ENCODE results near the gene PLEKHA3. TPM values are rescaled to one million over a fixed set of nuclear protein-coding genes. Genes with fewer than 3 reads are reported as not detected.

PLEKHA3 gene
- total and polyA plus RNA-seq, 2 of the 4 experiments (the other 2 are of a cell fraction), result 3.9 to 5.5 TPM

- Histone ChIP-seq H4K20me1 (ENCODE audit: insufficient read depth, low read length) (no peaks in the 10 kb centered on the region), H3K9ac (ENCODE audit: low read depth, low read length) (no peak overlapping the region), H2AK5ac (ENCODE audit: low read depth, low read length) (no peak overlapping the region), H2BK5ac (ENCODE audit: low read depth, low read length, poor library complexity, severe bottlenecking) (no peak overlapping the region), H4K8ac (ENCODE audit: low read depth in 2 of 2, low read length in 2 of 2) (no peak overlapping the region), H3K27me3 (ENCODE audit: control insufficient read depth, insufficient read depth, low read length) (no peaks in the 10 kb centered on the region), H3K9me3 (ENCODE audit: control insufficient read depth, insufficient read depth, low read length) (no peaks in the 10 kb centered on the region), H2BK120ac (ENCODE audit: low read depth, low read length) (no peak overlapping the region), H4K91ac (ENCODE audit: insufficient read depth, low read depth, low read length) (no peak overlapping the region), H2AFZ (replicated peaks; ENCODE audit: low read length, poor library complexity) (no peak overlapping the region), H3K79me1 (ENCODE audit: low read depth in 1 of 2, low read length in 2 of 2) (peaks cover 2 to 4% of the 10 kb centered on the region in 2 experiments; a peak in 2 of 4 replicates), H3K56ac (ENCODE audit: extremely low read depth, insufficient read depth, low read length) (no peak overlapping the region), H3K4me3 (ENCODE audit: insufficient read depth, low read depth, low read length) (no peak overlapping the region), H2BK20ac (ENCODE audit: low read depth, low read length) (no peak overlapping the region), H4K5ac (ENCODE audit: low read depth, low read length) (no peak overlapping the region), H2BK15ac (ENCODE audit: low read depth, low read length) (no peak overlapping the region), H3K14ac (replicated peaks; ENCODE audit: low read depth, low read length) (no peak overlapping the region), H3K36me3 (ENCODE audit: control insufficient read depth, insufficient read depth, low read length) (peaks cover 8% of the 10 kb centered on the region; the same call in 1 of the 2 replicates), H2AK9ac (replicated peaks; ENCODE audit: low read depth, low read length, poor library complexity) (no peak overlapping the region), H3K4ac (ENCODE audit: low read depth, low read length) (no peak overlapping the region), H3K9me1 (ENCODE audit: insufficient read depth, low read length) (no peaks in the 10 kb centered on the region), H3K4me2 (ENCODE audit: low read depth, low read length) (no peak overlapping the region), H3K18ac (ENCODE audit: low read depth, low read length) (no peak overlapping the region), H3K27ac (ENCODE audit: insufficient read depth, low read length) (no peak overlapping the region), H3K23ac (ENCODE audit: low read depth, low read length) (no peak overlapping the region), H3K4me1 (ENCODE audit: control insufficient read depth, insufficient read depth, low read length) (no peaks in the 10 kb centered on the region)
- no peak for DNase-seq
- dilution Hi-C loops (cut with HindIII; ENCODE audit: low sequenced_read_pairs, unreplicated experiment), result no loop called here
- BruUV-seq (replicated peaks), result no TSS peak
- WGBS, 2 experiments (ENCODE audit: extremely low coverage in 2 of 2, insufficient read length in 1 of 2), result no CpG with 5 or more reads among the region's 2 CpGs
- intact Hi-C loops (cut with micrococcal nuclease), result no loop called here
- ATAC-seq (ENCODE audit: low read depth), result no peak
- ChIA-PET CTCF (no interaction called here), POLR2A (ENCODE audit: unreplicated experiment) (no interaction called here)
- in situ Hi-C loops (cut with MboI; ENCODE audit: low sequenced_read_pairs), result no loop called here
- TF ChIP-seq MAZ (IDR thresholded peaks at IDR 0.05; ENCODE audit: borderline replicate concordance, low read depth, low read length), result no peak
- TF ChIP-seq POLR2A (IDR thresholded peaks at IDR 0.05; ENCODE audit: low read depth, low read length), result no peak
- no peak for TF ChIP-seq RAD21 (IDR thresholded peaks at IDR 0.05; ENCODE audit: low read length)
- no peak for TF ChIP-seq CEBPB (IDR thresholded peaks at IDR 0.05; ENCODE audit: low read depth, low read length)
- TF ChIP-seq MAFK (IDR thresholded peaks at IDR 0.05; ENCODE audit: low read depth, low read length), result no peak
- TF ChIP-seq CTCF (conservative IDR thresholded peaks at IDR 0.05; ENCODE audit: low read depth, low read length), result no peak
- no peak for TF ChIP-seq CHD1 (IDR thresholded peaks at IDR 0.05; ENCODE audit: low read depth, low read length)
- TF ChIP-seq USF2 (IDR thresholded peaks at IDR 0.05; ENCODE audit: low read depth, low read length), result no peak
- TF ChIP-seq RFX5 (IDR thresholded peaks at IDR 0.05; ENCODE audit: low read depth, low read length), result no peak
- no peak for TF ChIP-seq NFE2L2 (IDR thresholded peaks at IDR 0.05; ENCODE audit: low read depth, low read length)
- TF ChIP-seq RCOR1 (IDR thresholded peaks at IDR 0.05; ENCODE audit: insufficient replicate concordance, low read length), result no peak
- no peak for TF ChIP-seq MXI1 (IDR thresholded peaks at IDR 0.05; ENCODE audit: borderline replicate concordance, low read depth, low read length)
- TF ChIP-seq ELK1 (IDR thresholded peaks at IDR 0.05; ENCODE audit: borderline replicate concordance, low read depth, low read length), result no peak
Measured at GRCh38 chr2:178508646-178509045, 28.4 kb downstream of the PLEKHA3 start.
